Suppressor macrophage treated with lipopolysaccharide for 1 hour (primary cell): ENCODE data around the gene MUC21.

Experiments
- DNase-seq, 3 donors: peaks; one replicate each; pipeline ENCODE4 v3.0.0-alpha.2; 2020 to 2022

The MUC21 gene

GRCh38 chr6:30983439-30983838 lies at the start of gene MUC21:
Gene MUC21, plus strand, starts transcription at chr6:30983718. Its CDS starts 241 bp downstream, at chr6:30983959.
- DNase-seq = no peak

GRCh38 chr6:30935018-30935417 lies 48.5 kb upstream of the MUC21 start:
- DNase-seq = no peak

GRCh38 chr6:30937265-30937664 lies 46.3 kb upstream of the MUC21 start:
- DNase-seq = no peak

- DNase-seq = no peak
These were observed 44.8 kb upstream of the MUC21 start for GRCh38 chr6:30938730-30939129.

- DNase-seq = no peak
These were observed 44.0 kb upstream of the MUC21 start for GRCh38 chr6:30939473-30939872.

GRCh38 chr6:30940361-30940986 lies 43.0 kb upstream of the MUC21 start, which contains the start of gene MUCL3:
Gene MUCL3, plus strand, starts transcription at chr6:30940973. Its CDS starts 27 bp downstream, at chr6:30941000.
- DNase-seq = no peak

GRCh38 chr6:30942338-30943060 lies 41.0 kb upstream of the MUC21 start:
- peak; percentile 61 to 80 (median 69) for DNase-seq

GRCh38 chr6:30944051-30944450 lies 39.5 kb upstream of the MUC21 start:
- no peak for DNase-seq

- DNase-seq = no peak
These were observed 38.2 kb upstream of the MUC21 start for GRCh38 chr6:30945281-30945680.

GRCh38 chr6:30947231-30947630 lies 36.3 kb upstream of the MUC21 start:
- no peak for DNase-seq

- no peak for DNase-seq
These were observed 34.7 kb upstream of the MUC21 start for GRCh38 chr6:30948811-30949210.

- DNase-seq = peak in 1 of 3 donors; percentile 12
These were observed 31.5 kb upstream of the MUC21 start for GRCh38 chr6:30951907-30952469.

GRCh38 chr6:30954631-30955366 lies 28.7 kb upstream of the MUC21 start:
- peak in 1 of 3 donors; percentile 25 for DNase-seq

GRCh38 chr6:30955367-30956042 lies 28.0 kb upstream of the MUC21 start:
- DNase-seq = peak; percentile 66 to 86 (median 75)

GRCh38 chr6:30957716-30958115 lies 25.8 kb upstream of the MUC21 start:
- no peak for DNase-seq

GRCh38 chr6:30960907-30961673 lies 22.4 kb upstream of the MUC21 start:
- DNase-seq = peak in 1 of 3 donors; percentile 15

- DNase-seq = no peak
These were observed 20.8 kb upstream of the MUC21 start for GRCh38 chr6:30962716-30963115.

GRCh38 chr6:30963641-30964040 lies 19.9 kb upstream of the MUC21 start:
- no peak for DNase-seq

GRCh38 chr6:30964075-30964474 lies 19.4 kb upstream of the MUC21 start:
- no peak for DNase-seq

- DNase-seq = no peak
These were observed 18.3 kb upstream of the MUC21 start for GRCh38 chr6:30965140-30965601.

GRCh38 chr6:30966154-30966553 lies 17.4 kb upstream of the MUC21 start:
- no peak for DNase-seq

- peak; percentile 83 to 87 (median 84) for DNase-seq
These were observed 14.3 kb upstream of the MUC21 start for GRCh38 chr6:30969171-30969570.
